ENCODE data around the gene WDR59. TPM values are rescaled to one million over a fixed set of nuclear protein-coding genes. Genes with fewer than 3 reads are reported as not detected.

WDR59 gene
- total and polyA plus RNA-seq, 2 donors, result 22.1 to 28.7 TPM

- H3K4me1 ChIP-seq (ENCODE audit: insufficient read depth), result no peaks in the 10 kb centered on the region
- DNase-seq (ENCODE audit: extremely low spot score), result no peak
- no peak overlapping the region for H3K27ac ChIP-seq (ENCODE audit: low read depth)
- no peaks in the 10 kb centered on the region for H3K36me3 ChIP-seq (ENCODE audit: insufficient read depth)
- H3K4me3 ChIP-seq (ENCODE audit: low read depth, low read length), result no peak overlapping the region
- WGBS, result 68% methylated on average over 4 of the region's 4 CpGs
Measured at GRCh38 chr16:74837056-74837455, 147.9 kb downstream of the WDR59 start.

GRCh38 chr16:74836111-74836671 lies 148.7 kb downstream of the WDR59 start:
- 86% methylated on average over 8 of the region's 8 CpGs for WGBS
- H3K36me3 ChIP-seq (ENCODE audit: insufficient read depth), result no peaks in the 10 kb centered on the region
- H3K4me1 ChIP-seq (ENCODE audit: insufficient read depth), result no peaks in the 10 kb centered on the region
- no peak overlapping the region for H3K27ac ChIP-seq (ENCODE audit: low read depth)
- no peak overlapping the region for H3K4me3 ChIP-seq (ENCODE audit: low read depth, low read length)
- DNase-seq (ENCODE audit: extremely low spot score), result no peak

- DNase-seq (ENCODE audit: extremely low spot score), result no peak
- Histone ChIP-seq H3K4me1 (ENCODE audit: insufficient read depth) (no peaks in the 10 kb centered on the region), H3K36me3 (ENCODE audit: insufficient read depth) (no peaks in the 10 kb centered on the region), H3K4me3 (ENCODE audit: low read depth, low read length) (no peak overlapping the region), H3K27ac (ENCODE audit: low read depth) (no peak overlapping the region)
- 71% methylated on average over 5 of the region's 5 CpGs for WGBS
Measured at GRCh38 chr16:74832228-74832627, 152.7 kb downstream of the WDR59 start.

- 87% methylated on average over 5 of the region's 5 CpGs for WGBS
- no peak for DNase-seq (ENCODE audit: extremely low spot score)
- no peaks in the 10 kb centered on the region for H3K36me3 ChIP-seq (ENCODE audit: insufficient read depth)
- no peak overlapping the region for H3K4me3 ChIP-seq (ENCODE audit: low read depth, low read length)
- no peak overlapping the region for H3K27ac ChIP-seq (ENCODE audit: low read depth)
- H3K4me1 ChIP-seq (ENCODE audit: insufficient read depth), result no peaks in the 10 kb centered on the region
Measured at GRCh38 chr16:74831467-74831866, 153.5 kb downstream of the WDR59 start.

GRCh38 chr16:74830648-74831047 lies 154.3 kb downstream of the WDR59 start:
- WGBS, result 70% methylated on average over 3 of the region's 3 CpGs
- Histone ChIP-seq H3K36me3 (ENCODE audit: insufficient read depth) (no peaks in the 10 kb centered on the region), H3K4me1 (ENCODE audit: insufficient read depth) (no peaks in the 10 kb centered on the region), H3K27ac (ENCODE audit: low read depth) (no peak overlapping the region), H3K4me3 (ENCODE audit: low read depth, low read length) (no peak overlapping the region)
- DNase-seq (ENCODE audit: extremely low spot score), result no peak

- no peaks in the 10 kb centered on the region for H3K4me1 ChIP-seq (ENCODE audit: insufficient read depth)
- no peak overlapping the region for H3K27ac ChIP-seq (ENCODE audit: low read depth)
- 70% methylated on average over 5 of the region's 5 CpGs for WGBS
- DNase-seq (ENCODE audit: extremely low spot score), result no peak
- no peaks in the 10 kb centered on the region for H3K36me3 ChIP-seq (ENCODE audit: insufficient read depth)
- no peak overlapping the region for H3K4me3 ChIP-seq (ENCODE audit: low read depth, low read length)
Measured at GRCh38 chr16:74829637-74830036, 155.3 kb downstream of the WDR59 start.

GRCh38 chr16:74825941-74826340 lies 159.0 kb downstream of the WDR59 start:
- Histone ChIP-seq H3K4me1 (ENCODE audit: insufficient read depth) (no peaks in the 10 kb centered on the region), H3K4me3 (ENCODE audit: low read depth, low read length) (no peak overlapping the region), H3K27ac (ENCODE audit: low read depth) (no peak overlapping the region), H3K36me3 (ENCODE audit: insufficient read depth) (no peaks in the 10 kb centered on the region)
- 51% methylated on average over 5 of the region's 5 CpGs for WGBS
- no peak for DNase-seq (ENCODE audit: extremely low spot score)

- H3K4me1 ChIP-seq (ENCODE audit: insufficient read depth), result no peaks in the 10 kb centered on the region
- no peak overlapping the region for H3K27ac ChIP-seq (ENCODE audit: low read depth)
- 75% methylated on average over 3 of the region's 3 CpGs for WGBS
- no peaks in the 10 kb centered on the region for H3K36me3 ChIP-seq (ENCODE audit: insufficient read depth)
- H3K4me3 ChIP-seq (ENCODE audit: low read depth, low read length), result no peak overlapping the region
- no peak for DNase-seq (ENCODE audit: extremely low spot score)
Measured at GRCh38 chr16:74825016-74825415, 159.9 kb downstream of the WDR59 start.

Other genes with a start within 250 kb of the WDR59 start
- 0.26 TPM for gene FA2H, start 210.3 kb downstream of the WDR59 start, total RNA-seq
- 2.7 TPM for gene FA2H, start 210.3 kb downstream of the WDR59 start, polyA plus RNA-seq
- 13.4 TPM for gene ZNRF1, start 13.9 kb upstream of the WDR59 start, total RNA-seq
- gene ZNRF1, start 13.9 kb upstream of the WDR59 start, polyA plus RNA-seq, result 22.0 TPM
- gene LDHD, start 131.7 kb upstream of the WDR59 start, total RNA-seq, result 1.5 TPM
- gene LDHD, start 131.7 kb upstream of the WDR59 start, polyA plus RNA-seq, result 4.6 TPM
- gene ZFP1, start 163.4 kb upstream of the WDR59 start, total RNA-seq, result 34.0 TPM
- 10.6 TPM for gene ZFP1, start 163.4 kb upstream of the WDR59 start, polyA plus RNA-seq
- not detected for gene CTRB2, start 222.0 kb upstream of the WDR59 start, total RNA-seq
- gene CTRB2, start 222.0 kb upstream of the WDR59 start, polyA plus RNA-seq, result 2.6 TPM
- not detected for gene CTRB1, start 233.9 kb upstream of the WDR59 start, total RNA-seq
- 1.6 TPM for gene CTRB1, start 233.9 kb upstream of the WDR59 start, polyA plus RNA-seq

Measured in urinary bladder (tissue), 4 donors.